SU-DHL-6 (cell line): Measurements from ENCODE around the gene TMPRSS11E.

Source experiments
- H2AFZ ChIP-seq: fragments of 200-600 bp; sonication (generic); 2 replicates; pipeline ENCODE4 v1.6.1; 2014; ENCODE audit warnings: low read depth, mild to moderate bottlenecking, moderate library complexity, mixed read lengths, antibody characterized with exemption, low read length; ENCODE audit not compliant: severe bottlenecking
- H3F3A ChIP-seq: fragments of 200-600 bp; shearing (Covaris generic); 2 replicates; pipeline ENCODE4 v1.6.0; 2016; ENCODE audit warnings: antibody characterized with exemption, mild to moderate bottlenecking; ENCODE audit not compliant: insufficient read depth
- H3K27ac ChIP-seq: fragments of 200-600 bp; sonication (generic); 2 replicates; pipeline ENCODE4 v1.5.1; 2016; ENCODE audit warnings: low read depth, mild to moderate bottlenecking, low read length, moderate library complexity, mixed read lengths
- H3K27me3 ChIP-seq: fragments of 200-600 bp; sonication (generic), shearing (Covaris generic); 2 replicates; pipeline ENCODE4 v1.6.0; 2014; ENCODE audit warnings: mild to moderate bottlenecking, low read length
- H3K36me3 ChIP-seq: fragments of 200-600 bp; sonication (generic); 2 replicates; pipeline ENCODE4 v1.6.1; 2014; ENCODE audit warnings: mild to moderate bottlenecking, low read length, mixed read lengths
- H3K4me2 ChIP-seq: fragments of 300-600, 200-600 bp; shearing (Covaris generic), sonication (generic); 2 replicates; pipeline ENCODE4 v1.6.0; 2014; ENCODE audit warnings: low read length, low read depth, mild to moderate bottlenecking; ENCODE audit not compliant: poor library complexity, severe bottlenecking
- H3K4me3 ChIP-seq: fragments of 200-600 bp; sonication (generic); 2 replicates; pipeline ENCODE4 v1.5.1; 2014; ENCODE audit warnings: antibody characterized with exemption, low read length, mild to moderate bottlenecking, mixed read lengths; ENCODE audit not compliant: insufficient read depth, poor library complexity, severe bottlenecking
- H3K79me2 ChIP-seq: fragments of 200-600 bp; sonication (generic); 2 replicates; pipeline ENCODE4 v1.6.1; 2014; ENCODE audit warnings: mild to moderate bottlenecking, low read length, moderate library complexity; ENCODE audit not compliant: insufficient read depth
- H3K9ac ChIP-seq: fragments of 200-600 bp; sonication (generic); 2 replicates; pipeline ENCODE4 v1.7.0; 2014; ENCODE audit warnings: mild to moderate bottlenecking, low read length
- H3K9me2 ChIP-seq: fragments of 200-600 bp; sonication (generic); replicated peaks from 2 replicates; pipeline ENCODE4 v1.6.1; 2014; ENCODE audit warnings: low read length; ENCODE audit not compliant: insufficient read depth
- H3K9me3 ChIP-seq: fragments of 200-600 bp; sonication (generic); 2 replicates; pipeline ENCODE4 v1.6.1; 2014; ENCODE audit warnings: low read length, mixed read lengths; ENCODE audit not compliant: insufficient read depth
- H4K20me1 ChIP-seq: fragments of 200-600 bp; sonication (generic); 2 replicates; pipeline ENCODE4 v1.6.1; 2014; ENCODE audit warnings: low read depth, mild to moderate bottlenecking, antibody characterized with exemption, low read length, moderate library complexity, mixed read lengths
- EZH2phosphoT487 ChIP-seq: fragments of 200-600 bp; sonication (generic), shearing (Covaris generic); conservative IDR thresholded peaks from 2 replicates; pipeline ENCODE4 v1.6.1; 2018; ENCODE audit warnings: mild to moderate bottlenecking, antibody characterized with exemption, low read length, moderate library complexity, mixed read lengths
- TF ChIP-seq, protein P1 (sequence below): fragments of 200-600 bp; sonication (generic); IDR thresholded peaks from one replicate; pipeline ENCODE4 v1.5.1; 2017; ENCODE audit warnings: antibody characterized with exemption, mild to moderate bottlenecking, low read length, moderate library complexity; ENCODE audit not compliant: insufficient read depth, poor library complexity, severe bottlenecking

Gene TMPRSS11E

DNA sequence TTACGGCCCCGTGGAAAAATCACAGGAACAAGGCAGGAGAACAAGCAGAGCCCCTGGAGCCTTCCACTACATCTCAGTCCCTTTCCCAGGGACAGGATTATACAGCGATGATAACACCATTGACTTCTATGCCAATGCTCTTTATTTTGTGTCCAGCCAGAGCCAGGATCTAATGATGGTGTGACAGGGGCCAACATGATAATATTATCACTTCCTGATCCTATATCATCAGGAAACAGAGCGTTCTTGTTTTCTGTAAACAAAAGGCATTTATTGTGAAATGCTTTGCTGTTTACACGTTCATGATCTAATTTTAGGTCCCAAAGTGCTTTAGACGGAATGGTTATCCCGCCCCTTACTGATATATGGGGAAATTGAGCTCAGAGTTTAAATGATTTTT lies 12.8 kb downstream of the TMPRSS11E start:
- TF ChIP-seq EZH2phosphoT487: no peak
- TF ChIP-seq, protein P1, sequence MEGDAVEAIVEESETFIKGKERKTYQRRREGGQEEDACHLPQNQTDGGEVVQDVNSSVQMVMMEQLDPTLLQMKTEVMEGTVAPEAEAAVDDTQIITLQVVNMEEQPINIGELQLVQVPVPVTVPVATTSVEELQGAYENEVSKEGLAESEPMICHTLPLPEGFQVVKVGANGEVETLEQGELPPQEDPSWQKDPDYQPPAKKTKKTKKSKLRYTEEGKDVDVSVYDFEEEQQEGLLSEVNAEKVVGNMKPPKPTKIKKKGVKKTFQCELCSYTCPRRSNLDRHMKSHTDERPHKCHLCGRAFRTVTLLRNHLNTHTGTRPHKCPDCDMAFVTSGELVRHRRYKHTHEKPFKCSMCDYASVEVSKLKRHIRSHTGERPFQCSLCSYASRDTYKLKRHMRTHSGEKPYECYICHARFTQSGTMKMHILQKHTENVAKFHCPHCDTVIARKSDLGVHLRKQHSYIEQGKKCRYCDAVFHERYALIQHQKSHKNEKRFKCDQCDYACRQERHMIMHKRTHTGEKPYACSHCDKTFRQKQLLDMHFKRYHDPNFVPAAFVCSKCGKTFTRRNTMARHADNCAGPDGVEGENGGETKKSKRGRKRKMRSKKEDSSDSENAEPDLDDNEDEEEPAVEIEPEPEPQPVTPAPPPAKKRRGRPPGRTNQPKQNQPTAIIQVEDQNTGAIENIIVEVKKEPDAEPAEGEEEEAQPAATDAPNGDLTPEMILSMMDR: no peak
- Histone ChIP-seq H3K4me3 (no peak overlapping the region), H4K20me1 (no peaks in the 10 kb centered on the region)

DNA sequence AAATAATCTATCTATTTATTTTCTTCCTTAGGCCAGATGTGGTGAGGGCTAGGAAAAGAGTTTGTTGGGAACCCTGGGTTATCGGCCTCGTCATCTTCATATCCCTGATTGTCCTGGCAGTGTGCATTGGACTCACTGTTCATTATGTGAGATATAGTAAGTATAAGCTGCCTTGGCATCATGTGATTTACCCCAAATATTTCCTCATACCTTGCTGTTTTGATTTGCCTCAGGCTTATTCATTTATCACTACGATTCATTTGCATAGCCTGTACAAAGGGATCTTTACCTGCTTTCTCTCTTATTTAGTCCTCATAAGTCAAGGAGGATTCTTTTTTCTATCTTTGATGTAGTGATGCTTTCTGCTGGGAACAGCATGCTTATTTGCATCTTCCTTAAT lies 14.5 kb downstream of the TMPRSS11E start:
- Histone ChIP-seq H3K36me3 (no peaks in the 10 kb centered on the region), H3F3A (no peaks in the 10 kb centered on the region)

More for the DNA sequence above, 12.8 kb downstream of the TMPRSS11E start:
- no peak overlapping the region for H3K27ac ChIP-seq
- H3K9me3 ChIP-seq: no peaks in the 10 kb centered on the region
- no peak overlapping the region for H3K9ac ChIP-seq
- H3K4me2 ChIP-seq: no peak overlapping the region
- no peaks in the 10 kb centered on the region for H3K36me3 ChIP-seq
- H2AFZ ChIP-seq: no peak overlapping the region
- H3K79me2 ChIP-seq: no peaks in the 10 kb centered on the region
- no peaks in the 10 kb centered on the region for H3F3A ChIP-seq
- no peaks in the 10 kb centered on the region for H3K27me3 ChIP-seq
- no peaks in the 10 kb centered on the region for H3K9me2 ChIP-seq

DNA sequence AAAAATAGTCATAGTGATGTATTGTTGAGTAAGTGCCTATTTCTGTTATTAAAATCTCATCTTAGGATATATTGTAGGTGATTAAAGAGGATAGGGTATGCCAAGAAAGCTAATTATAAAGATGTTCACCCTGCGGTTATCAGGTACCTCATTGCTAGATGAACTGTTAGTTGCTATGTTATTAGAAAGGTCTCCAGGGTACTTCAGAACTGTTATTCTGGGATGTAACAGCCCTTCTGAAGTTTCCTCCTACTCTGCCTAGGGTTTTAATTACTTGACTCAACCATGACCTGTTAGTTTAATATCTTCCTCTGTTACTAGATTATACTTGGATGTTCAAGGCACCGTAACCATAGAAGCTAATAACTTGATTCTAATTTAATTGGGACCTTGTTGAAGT lies 15.4 kb downstream of the TMPRSS11E start:
- no peaks in the 10 kb centered on the region for H3K9me2 ChIP-seq
- no peak overlapping the region for H2AFZ ChIP-seq
- no peaks in the 10 kb centered on the region for H3K79me2 ChIP-seq
- H3K27me3 ChIP-seq: no peaks in the 10 kb centered on the region
- H3K36me3 ChIP-seq: no peaks in the 10 kb centered on the region
- no peaks in the 10 kb centered on the region for H3K9me3 ChIP-seq
- H3K4me3 ChIP-seq: no peak overlapping the region
- H3K4me2 ChIP-seq: no peak overlapping the region
- H3F3A ChIP-seq: no peaks in the 10 kb centered on the region
- H4K20me1 ChIP-seq: no peaks in the 10 kb centered on the region
- H3K9ac ChIP-seq: no peak overlapping the region
- TF ChIP-seq EZH2phosphoT487: no peak
- TF ChIP-seq, protein P1: no peak
- H3K27ac ChIP-seq: no peak overlapping the region

More for the DNA sequence above, 14.5 kb downstream of the TMPRSS11E start:
- no peak overlapping the region for H3K27ac ChIP-seq
- no peaks in the 10 kb centered on the region for H3K9me2 ChIP-seq
- no peaks in the 10 kb centered on the region for H3K27me3 ChIP-seq
- no peaks in the 10 kb centered on the region for H4K20me1 ChIP-seq
- TF ChIP-seq, protein P1: no peak
- TF ChIP-seq EZH2phosphoT487: no peak
- H3K9me3 ChIP-seq: no peaks in the 10 kb centered on the region
- H2AFZ ChIP-seq: no peak overlapping the region
- no peak overlapping the region for H3K4me3 ChIP-seq
- H3K79me2 ChIP-seq: no peaks in the 10 kb centered on the region
- H3K4me2 ChIP-seq: no peak overlapping the region
- no peak overlapping the region for H3K9ac ChIP-seq
